Activated effector memory CD4-positive, alpha-beta T cell treated with anti-CD3 and anti-CD28 coated beads, Interleukin-2, amount 50 U/mL, for 16 hours (primary cell): Measurements from ENCODE around the gene BICD2.

ENCODE experiments used
- DNase-seq: peaks from one replicate; pipeline ENCODE4 v3.0.0-alpha.2; 2020

Gene BICD2

GRCh38 chr9:92664394-92665152 lies 100.1 kb downstream of the BICD2 start:
- peak; percentile 61 for DNase-seq

- DNase-seq = no peak
Observed at GRCh38 chr9:92663951-92664350, 100.7 kb downstream of the BICD2 start.

GRCh38 chr9:92663126-92663525 lies 101.5 kb downstream of the BICD2 start:
- peak; percentile 58 for DNase-seq

- peak; percentile 31 for DNase-seq
Observed at GRCh38 chr9:92661743-92662142, 102.9 kb downstream of the BICD2 start.
